Measurements from ENCODE around the gene MRAP2.

DNA sequence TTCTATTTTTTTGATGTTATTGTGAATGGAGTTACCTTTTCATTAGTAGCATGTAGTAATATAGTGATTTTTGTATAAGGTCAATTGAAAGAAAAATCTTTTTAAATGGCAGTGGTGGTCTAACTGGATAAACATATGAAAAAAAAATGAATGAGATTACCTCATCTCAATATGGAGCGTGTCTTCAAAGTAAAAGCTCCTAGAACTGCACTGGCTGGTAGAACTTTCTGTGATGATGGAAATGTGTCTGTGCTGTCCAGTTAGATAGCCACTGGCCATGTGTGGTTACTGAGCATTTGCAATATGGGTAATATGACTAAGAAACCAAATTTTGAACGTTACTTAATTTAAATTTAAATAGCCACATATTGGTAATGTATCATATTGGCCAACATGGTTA lies 44.1 kb downstream of the MRAP2 start:
- TF ChIP-seq, protein P1, sequence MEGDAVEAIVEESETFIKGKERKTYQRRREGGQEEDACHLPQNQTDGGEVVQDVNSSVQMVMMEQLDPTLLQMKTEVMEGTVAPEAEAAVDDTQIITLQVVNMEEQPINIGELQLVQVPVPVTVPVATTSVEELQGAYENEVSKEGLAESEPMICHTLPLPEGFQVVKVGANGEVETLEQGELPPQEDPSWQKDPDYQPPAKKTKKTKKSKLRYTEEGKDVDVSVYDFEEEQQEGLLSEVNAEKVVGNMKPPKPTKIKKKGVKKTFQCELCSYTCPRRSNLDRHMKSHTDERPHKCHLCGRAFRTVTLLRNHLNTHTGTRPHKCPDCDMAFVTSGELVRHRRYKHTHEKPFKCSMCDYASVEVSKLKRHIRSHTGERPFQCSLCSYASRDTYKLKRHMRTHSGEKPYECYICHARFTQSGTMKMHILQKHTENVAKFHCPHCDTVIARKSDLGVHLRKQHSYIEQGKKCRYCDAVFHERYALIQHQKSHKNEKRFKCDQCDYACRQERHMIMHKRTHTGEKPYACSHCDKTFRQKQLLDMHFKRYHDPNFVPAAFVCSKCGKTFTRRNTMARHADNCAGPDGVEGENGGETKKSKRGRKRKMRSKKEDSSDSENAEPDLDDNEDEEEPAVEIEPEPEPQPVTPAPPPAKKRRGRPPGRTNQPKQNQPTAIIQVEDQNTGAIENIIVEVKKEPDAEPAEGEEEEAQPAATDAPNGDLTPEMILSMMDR (conservative IDR thresholded peaks at IDR 0.05 in 1 of 2, IDR thresholded peaks at IDR 0.05 in 1 of 2; ENCODE audit: low read depth in 1 of 2, low read length in 2 of 2) = no peak
- TF ChIP-seq EZH2 (IDR thresholded peaks at IDR 0.05; ENCODE audit: low read length, missing control alignments) = no peak
